ENCODE results near the gene HOOK2. TPM values are rescaled to one million over a fixed set of nuclear protein-coding genes. Genes with fewer than 3 reads are reported as not detected.

The HOOK2 gene
- total RNA-seq, 4 donors from 2014 or later = 26.9 to 71.3 (median 56.3) TPM

GRCh38 chr19:12749938-12750521 is 25.3 kb downstream of the HOOK2 start:
- no peak for ATAC-seq (ENCODE audit: low FRiP score)
- no peak for DNase-seq (ENCODE audit: low spot score)
- TF ChIP-seq, protein P1, sequence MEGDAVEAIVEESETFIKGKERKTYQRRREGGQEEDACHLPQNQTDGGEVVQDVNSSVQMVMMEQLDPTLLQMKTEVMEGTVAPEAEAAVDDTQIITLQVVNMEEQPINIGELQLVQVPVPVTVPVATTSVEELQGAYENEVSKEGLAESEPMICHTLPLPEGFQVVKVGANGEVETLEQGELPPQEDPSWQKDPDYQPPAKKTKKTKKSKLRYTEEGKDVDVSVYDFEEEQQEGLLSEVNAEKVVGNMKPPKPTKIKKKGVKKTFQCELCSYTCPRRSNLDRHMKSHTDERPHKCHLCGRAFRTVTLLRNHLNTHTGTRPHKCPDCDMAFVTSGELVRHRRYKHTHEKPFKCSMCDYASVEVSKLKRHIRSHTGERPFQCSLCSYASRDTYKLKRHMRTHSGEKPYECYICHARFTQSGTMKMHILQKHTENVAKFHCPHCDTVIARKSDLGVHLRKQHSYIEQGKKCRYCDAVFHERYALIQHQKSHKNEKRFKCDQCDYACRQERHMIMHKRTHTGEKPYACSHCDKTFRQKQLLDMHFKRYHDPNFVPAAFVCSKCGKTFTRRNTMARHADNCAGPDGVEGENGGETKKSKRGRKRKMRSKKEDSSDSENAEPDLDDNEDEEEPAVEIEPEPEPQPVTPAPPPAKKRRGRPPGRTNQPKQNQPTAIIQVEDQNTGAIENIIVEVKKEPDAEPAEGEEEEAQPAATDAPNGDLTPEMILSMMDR (IDR thresholded peaks at IDR 0.05) = no peak

- TF ChIP-seq, protein P1 (IDR thresholded peaks at IDR 0.05) = no peak
These were observed 26.9 kb downstream of the HOOK2 start for GRCh38 chr19:12748489-12748888.

DNA sequence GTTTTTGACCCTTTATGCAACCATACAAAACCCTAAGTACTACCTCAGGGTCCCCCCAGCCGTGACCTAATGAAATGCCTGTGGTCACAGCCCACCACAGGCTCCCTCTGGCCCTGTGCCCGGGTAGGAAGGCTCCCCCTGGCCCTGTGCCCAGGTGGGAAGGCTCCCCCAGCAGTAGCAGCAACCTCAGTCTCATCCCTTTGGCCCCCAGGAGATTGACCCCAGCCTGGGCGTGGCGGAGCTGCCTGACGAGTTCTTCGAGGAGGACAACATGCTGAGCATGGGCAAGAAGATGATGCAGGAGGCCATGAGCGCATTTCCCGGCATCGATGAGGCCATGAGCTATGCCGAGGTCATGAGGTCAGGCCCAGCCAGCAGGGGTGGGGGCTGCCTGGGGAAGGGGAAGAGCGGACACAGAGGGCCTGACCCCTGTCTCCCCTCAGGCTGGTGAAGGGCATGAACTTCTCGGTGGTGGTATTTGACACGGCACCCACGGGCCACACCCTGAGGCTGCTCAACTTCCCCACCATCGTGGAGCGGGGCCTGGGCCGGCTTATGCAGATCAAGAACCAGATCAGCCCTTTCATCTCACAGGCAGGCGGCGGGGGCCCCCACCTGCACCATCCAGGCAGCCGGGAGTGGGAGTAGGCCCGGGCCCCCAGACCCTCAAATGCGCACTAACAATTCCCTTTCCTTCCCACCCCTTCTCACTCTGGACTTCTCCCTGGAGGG is 30.0 kb downstream of the HOOK2 start:
- no peak for DNase-seq (ENCODE audit: low spot score)
- TF ChIP-seq, protein P1 (IDR thresholded peaks at IDR 0.05) = no peak
- no peak for ATAC-seq (ENCODE audit: low FRiP score)

More at GRCh38 chr19:12748489-12748888, 26.9 kb downstream of the HOOK2 start:
- ATAC-seq (ENCODE audit: low FRiP score) (no peak), DNase-seq (ENCODE audit: low spot score) (no peak)

DNA sequence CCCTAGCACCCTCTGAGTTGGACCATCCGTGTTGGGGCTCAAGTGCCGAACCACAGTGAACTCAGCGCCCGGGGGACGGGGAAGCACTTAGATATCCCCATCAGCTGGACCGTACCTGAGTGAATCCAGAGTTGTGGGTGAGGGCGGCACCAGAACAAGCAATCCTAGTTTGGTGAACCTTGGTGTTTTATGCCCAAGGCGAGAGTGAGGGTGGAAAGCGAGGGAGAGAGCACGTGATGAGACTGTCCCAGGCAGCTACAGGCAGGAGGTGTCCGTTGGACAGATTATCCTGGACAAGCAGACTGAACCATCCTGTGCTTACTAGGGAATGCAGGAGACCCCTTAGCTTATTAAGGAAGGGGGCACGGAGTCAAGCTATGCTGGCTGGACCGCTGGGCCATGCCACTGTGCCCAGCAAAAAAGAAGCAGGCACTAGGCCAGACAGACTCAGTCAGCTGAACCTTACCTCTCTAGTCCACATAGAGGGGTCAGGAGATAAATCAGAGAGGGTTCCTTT is 37.5 kb downstream of the HOOK2 start:
- TF ChIP-seq, protein P1 (IDR thresholded peaks at IDR 0.05) = no peak
- no peak for ATAC-seq (ENCODE audit: low FRiP score)

DNA sequence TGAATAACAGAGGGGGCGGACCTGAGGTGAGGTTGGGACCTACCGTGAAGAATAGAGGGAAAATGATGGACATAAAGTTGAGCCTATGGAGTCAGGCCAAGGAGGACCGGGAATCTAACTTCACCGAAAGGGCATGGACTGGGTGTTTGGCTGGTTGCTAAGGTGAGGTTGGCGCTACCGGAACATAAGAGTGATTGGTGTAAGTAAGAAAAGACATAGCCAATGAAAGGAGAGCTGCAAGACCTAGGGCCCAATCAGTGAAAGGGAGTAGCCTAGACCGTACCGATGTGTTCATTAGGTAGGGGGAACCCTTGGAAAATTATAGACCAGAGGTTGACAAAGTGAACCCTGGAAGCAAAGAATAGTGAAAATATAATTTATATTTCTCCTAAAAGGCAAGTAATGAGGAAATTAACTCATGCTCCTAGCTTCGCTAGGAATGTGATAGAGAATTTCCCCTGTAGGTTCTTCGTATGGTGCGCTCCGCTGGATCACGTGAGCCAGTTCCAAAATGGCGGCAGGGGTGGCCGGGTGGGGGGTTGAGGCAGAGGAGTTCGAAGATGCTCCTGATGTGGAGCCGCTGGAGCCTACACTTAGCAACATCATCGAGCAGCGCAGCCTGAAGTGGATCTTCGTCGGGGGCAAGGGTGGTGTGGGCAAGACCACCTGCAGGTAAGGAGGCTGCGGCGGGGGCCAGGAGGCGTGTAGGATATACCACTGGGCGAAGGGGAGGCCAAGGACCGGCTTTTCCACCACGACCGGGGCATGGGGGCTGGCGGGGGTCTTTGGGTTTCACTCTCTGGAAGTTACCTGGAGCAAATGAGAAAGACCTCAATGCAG is 38.1 kb downstream of the HOOK2 start, which contains the start of gene GET3:
TSS of gene GET3 (plus strand) at position 503 of the 840 bp plus-strand sequence. CDS start at position 512, 9 bp downstream.
- ATAC-seq (ENCODE audit: low FRiP score) = peak; percentile 98
- TF ChIP-seq, protein P1 (IDR thresholded peaks at IDR 0.05) = peak in 1 of 3 donors; percentile 13
- peak; percentile 76 for DNase-seq (ENCODE audit: low spot score)

More for the DNA sequence above, 37.5 kb downstream of the HOOK2 start:
- DNase-seq (ENCODE audit: low spot score) = no peak

DNA sequence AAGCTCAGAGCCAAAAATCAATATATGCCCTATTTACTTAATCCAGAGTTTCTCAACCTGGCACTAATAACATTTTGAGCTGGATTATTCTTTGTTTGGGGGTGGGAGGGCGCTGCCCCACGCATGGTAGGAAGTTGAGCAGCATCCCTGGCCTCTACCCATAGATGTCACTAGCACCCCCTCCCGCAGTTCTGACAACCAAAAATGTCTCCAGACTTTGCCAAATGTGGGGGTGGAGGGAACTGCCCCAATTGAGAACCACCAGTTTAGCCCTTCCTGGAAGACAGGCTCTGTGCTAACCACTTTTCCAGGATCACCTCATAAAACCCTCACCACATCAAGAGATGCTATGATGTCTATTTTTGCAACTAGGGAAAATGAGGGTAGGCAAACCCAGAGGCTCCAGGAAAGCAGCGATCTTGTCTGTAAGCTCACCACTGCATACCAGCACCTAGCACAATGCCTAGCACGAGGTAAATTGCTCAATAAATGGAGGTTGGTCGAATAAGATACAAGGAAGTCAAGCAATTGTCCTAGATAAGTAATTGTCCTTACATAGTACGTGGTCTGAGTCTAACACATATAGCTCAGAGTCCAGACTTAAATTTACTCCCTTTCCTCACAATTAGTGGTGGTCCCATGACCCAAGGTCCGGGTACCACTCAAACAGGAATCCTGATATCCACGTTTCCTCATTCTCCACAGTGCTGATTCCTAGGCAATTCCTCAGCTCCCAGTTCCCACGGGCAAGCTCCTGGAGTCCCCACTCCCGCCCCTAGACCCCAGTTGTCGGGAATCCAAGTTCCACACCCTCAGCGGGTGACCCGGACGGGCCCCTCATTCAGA is 41.8 kb downstream of the HOOK2 start:
- TF ChIP-seq, protein P1 (IDR thresholded peaks at IDR 0.05) = no peak
- DNase-seq (ENCODE audit: low spot score) = no peak
- ATAC-seq (ENCODE audit: low FRiP score) = no peak
